HG03064 (cell line): ENCODE results near the gene TEDC1.
A peak's percentile ranks its signal among the peaks of the same experiment; 100 is the strongest.

Experiments used
- ATAC-seq: cut with Tn5 transposase; IDR thresholded peaks from one replicate; pipeline ENCODE4 v1.9.1; 2021; ENCODE audit warnings: low read depth; ENCODE audit not compliant: unreplicated experiment

Gene TEDC1

DNA sequence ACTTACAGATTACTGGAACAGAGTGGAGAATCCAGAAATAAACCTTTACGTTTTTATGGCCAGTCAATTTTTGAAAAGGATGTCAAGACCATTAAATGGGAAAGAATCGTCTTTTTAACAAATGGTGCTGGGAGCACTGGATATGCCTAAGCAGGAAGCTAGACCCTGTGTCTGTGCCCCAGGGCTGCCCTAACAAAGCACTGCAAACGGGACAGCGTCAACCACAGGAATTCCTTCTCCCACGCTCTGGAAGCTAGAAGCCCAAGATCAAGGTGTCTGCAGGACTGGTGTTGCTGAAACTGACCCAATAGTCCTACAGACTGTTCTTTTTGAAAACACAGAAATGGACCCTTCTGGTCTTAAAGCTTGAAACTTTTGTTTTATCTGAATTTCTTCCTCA is 26.1 kb downstream of the TEDC1 start:
- no peak for ATAC-seq

DNA sequence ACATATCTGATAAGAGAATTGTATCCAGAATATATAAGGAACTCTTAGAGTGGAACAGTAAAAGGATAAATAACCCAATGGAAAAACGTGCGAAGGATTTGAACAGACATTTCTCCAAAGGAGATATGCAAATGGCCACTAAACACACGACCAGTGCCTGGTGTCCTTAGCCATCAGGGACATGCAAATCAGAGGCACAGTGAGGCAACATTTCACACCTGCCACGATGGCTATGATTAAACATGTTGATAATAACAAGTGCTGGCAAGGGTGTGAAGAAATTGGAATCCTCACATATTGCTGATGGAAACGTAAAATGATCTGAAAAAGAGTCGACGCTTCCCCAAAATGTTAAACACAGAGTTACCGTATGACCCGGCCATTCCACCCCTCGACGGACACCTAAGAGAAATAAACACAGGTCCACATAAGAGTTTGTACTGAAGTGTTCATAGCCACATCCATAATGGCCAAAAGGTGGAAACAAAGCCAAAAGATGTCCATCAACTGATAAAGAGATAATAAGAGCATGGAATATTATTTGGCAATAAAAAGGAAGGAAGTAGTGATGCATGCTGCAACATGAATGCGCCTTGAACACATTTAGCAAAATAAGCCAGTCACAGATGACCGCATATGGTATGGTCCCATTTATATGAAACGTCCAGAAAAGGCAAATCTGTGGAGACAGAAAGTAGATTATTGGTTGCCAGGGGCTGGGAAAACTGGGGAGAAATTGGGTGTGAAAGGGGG is 29.1 kb downstream of the TEDC1 start:
- ATAC-seq = no peak

DNA sequence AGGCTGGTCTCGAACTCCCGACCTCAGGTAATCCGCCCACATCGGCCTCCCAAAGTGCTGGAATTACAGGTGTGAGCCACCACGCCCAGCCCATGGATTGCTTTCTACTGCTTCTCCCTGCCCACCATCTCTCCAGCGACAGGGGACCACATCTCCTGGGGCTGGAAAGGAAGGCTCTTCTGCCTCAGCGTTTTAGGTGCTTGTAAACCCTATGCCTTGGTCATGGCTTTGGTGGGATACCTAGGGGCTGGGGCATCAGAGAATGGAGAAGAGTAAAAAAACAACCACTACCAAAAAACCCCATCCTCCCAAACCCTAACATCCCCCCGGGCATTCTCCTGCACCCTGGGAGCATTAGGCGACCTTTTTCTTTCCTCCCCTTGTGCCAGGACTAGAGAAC is 34.3 kb downstream of the TEDC1 start:
- ATAC-seq = no peak

DNA sequence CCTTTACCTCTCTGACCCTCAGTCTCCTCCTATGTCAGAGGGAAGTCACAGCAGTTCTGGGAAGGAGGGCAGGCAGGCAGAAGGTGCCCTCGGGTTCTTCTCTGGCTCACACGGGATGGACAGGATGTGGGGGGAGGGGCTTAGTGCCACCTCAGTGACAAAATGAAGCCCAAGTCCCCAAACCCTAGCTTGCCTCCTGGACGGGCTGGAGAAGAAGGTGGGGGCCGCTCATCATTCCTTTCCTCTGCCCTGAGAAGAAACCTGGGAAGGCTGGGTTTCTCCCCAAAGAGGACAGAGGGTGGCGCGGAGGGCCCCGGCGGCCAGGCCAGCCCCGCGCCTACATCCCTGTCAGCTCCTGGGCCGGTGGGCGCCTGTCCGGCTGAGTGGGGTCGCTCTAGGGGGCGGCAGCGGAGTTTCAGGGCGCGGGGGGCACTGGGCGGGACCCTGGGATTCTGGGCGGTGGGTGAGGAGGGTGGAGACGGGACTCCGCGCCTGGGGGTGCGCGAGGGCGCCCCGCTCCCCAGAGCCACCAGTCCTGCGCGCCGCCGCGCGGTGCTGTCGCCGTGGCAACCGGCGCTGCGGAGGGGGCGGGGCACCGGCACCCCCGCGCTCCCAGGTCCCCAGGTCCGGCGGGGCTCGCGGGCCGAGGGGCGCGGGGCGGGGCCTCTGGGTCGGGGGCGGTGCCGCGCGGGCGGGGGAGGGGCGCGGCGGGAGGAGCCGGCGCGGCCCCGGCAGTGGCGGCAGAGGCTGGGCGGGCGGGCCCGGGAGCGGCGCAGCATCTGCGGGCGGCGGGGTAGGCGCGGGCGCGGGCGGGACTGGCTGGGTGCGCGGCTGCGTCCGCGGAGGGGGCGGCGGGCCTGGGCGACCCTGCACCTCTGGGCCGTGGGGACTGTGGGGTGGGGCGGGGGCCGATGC is 35.1 kb downstream of the TEDC1 start, which contains the start of gene TMEM121:
TSS of gene TMEM121 (plus strand) at position 723 of the 915 bp plus-strand sequence. CDS start 2,252 bp downstream, outside the sequence.
- ATAC-seq = no peak

DNA sequence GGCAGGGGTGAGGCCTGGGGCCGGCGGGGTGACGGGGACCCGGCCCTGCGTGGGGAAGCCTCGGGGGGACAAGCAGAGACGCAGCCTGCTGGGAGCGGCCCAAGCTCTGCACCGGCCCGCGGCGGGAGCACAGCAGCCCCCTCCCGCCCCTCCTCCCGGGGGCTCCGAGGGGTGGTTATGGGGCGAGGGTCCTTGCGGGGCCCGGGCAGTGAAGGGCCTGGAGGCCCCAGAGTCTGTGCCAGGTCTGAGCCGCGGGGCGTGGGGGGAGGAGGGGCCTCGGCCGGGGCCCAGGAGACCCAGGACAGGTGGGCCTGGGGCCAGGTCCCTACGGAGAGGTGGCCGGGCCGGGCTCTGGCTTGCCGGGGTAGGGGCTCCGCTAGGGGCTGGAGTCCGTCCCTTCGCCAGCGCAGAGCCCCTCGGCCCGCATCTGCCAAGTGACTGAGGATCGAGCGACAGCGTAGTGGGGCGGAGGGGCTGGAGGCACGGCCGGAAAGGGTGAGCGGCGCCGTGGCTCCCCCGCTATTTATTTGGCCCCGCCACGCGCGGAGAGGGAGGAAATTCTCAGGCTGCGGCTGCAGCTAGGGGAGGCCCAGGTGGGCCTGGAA is 35.8 kb downstream of the TEDC1 start:
- no peak for ATAC-seq

DNA sequence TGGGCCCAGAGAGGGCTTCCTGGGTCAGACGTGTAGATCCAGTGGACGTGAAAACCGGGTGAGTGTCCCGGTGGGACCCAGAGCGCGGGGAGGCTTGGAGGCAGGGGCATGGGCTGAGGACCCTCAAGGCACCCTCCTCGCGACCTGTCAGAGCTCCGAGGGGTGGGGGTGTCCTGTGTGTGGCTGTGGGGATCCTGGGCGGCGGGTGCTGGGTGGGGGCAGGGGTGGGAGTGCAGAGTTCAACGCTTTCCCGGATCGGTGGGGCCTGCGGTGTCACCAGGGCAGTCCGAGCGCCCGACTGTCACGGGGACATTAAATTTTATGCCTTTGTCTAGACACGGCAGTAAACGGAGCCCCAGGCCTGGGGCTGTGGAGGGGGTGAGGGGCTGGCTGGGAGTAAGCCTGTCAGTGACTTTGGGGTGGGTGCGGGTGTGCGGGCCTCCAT is 36.4 kb downstream of the TEDC1 start:
- no peak for ATAC-seq

DNA sequence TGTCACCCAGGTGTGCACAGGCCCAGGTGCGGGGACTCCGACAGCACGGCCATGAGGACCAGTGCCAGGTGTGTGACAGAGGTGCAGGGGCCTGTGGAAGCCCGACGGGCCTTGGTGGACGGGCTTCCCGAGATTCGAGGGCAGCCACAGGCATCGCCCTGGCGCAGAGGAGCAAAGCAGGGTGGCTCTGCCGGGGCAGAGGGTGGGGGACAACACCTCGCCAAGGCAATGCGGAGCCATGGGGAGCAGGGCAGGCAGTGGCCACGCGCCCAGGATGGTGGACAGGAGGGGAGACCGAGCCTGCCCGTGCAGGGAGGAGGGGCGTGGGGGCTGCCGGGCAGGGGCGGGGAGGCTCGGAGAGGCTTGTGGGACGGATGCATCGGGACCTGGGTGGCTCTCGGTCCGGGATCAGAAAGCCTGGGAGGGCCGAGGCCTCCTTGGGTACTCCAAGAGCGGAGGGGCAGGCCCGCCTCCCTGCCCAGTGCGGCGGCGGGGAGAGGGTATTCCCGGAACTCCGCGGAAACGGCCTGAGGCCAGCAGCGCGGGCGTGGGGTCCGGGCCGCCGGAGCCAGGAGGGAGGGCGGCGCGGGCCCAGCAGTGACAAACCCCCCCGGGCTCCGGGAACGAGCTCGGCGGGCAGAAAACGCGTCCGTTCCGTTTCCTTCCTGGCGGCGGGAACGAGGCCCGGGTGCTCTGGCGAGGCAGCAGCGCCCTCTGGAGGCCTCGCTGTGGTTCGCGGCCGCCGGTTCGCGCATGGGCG is 37.0 kb downstream of the TEDC1 start:
- ATAC-seq = peak; percentile 57

DNA sequence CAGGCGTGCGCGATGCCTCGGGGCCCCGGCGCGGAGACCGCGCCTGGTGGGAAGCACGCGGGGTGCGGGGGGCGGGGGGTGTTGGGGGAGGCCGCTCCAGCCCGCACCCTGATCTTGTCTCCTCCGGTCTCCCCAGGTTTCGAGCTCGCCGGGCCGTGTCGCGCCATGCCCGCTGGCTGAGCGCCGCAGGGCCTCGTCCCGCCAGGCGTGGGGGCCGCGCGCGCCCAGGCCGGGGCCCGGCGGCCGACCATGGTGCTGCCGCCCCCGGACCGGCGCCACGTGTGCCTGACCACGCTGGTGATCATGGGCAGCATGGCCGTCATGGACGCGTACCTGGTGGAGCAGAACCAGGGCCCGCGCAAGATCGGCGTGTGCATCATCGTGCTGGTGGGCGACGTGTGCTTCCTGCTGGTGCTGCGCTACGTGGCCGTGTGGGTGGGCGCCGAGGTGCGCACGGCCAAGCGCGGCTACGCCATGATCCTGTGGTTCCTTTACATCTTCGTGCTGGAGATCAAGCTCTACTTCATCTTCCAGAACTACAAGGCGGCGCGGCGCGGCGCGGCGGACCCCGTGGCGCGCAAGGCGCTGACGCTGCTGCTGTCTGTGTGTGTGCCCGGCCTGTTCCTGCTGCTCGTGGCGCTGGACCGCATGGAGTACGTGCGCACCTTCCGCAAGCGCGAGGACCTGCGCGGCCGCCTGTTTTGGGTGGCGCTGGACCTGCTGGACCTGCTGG is 37.7 kb downstream of the TEDC1 start:
- ATAC-seq = no peak

DNA sequence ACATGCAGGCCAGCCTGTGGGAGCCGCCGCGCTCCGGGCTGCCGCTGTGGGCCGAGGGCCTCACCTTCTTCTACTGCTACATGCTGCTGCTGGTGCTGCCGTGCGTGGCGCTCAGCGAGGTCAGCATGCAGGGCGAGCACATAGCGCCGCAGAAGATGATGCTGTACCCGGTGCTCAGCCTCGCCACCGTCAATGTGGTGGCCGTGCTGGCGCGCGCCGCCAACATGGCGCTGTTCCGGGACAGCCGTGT is 38.2 kb downstream of the TEDC1 start:
- ATAC-seq = no peak

DNA sequence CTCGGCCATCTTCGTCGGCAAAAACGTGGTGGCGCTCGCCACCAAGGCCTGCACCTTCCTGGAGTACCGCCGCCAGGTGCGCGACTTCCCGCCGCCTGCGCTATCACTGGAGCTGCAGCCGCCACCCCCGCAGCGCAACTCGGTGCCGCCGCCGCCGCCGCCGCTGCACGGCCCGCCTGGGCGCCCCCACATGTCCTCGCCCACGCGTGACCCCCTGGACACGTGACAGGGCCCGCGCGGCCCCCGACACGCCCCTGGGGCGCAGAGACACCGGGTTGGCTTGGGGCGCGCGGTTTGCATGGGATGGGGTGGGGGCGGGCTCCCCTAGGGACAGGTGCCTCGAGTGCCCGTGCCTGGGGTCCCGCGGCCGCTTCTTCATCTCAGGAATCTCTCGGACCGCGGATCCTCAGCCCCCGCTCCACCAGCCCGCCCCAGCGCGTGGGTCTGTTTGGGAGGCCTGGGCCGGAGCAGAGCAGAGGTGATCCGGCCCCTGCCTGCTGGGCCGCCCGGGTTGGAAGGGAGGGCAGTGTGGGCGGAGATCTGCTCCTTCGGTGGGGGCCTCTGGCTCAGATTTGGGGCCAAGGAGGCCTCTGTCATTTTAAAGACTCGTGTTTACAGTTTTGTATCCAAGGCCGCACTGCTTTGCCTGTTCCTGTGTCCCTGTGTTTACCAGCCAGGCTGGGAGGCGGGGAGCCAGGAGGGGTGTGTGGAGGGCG is 38.7 kb downstream of the TEDC1 start:
- ATAC-seq = no peak

DNA sequence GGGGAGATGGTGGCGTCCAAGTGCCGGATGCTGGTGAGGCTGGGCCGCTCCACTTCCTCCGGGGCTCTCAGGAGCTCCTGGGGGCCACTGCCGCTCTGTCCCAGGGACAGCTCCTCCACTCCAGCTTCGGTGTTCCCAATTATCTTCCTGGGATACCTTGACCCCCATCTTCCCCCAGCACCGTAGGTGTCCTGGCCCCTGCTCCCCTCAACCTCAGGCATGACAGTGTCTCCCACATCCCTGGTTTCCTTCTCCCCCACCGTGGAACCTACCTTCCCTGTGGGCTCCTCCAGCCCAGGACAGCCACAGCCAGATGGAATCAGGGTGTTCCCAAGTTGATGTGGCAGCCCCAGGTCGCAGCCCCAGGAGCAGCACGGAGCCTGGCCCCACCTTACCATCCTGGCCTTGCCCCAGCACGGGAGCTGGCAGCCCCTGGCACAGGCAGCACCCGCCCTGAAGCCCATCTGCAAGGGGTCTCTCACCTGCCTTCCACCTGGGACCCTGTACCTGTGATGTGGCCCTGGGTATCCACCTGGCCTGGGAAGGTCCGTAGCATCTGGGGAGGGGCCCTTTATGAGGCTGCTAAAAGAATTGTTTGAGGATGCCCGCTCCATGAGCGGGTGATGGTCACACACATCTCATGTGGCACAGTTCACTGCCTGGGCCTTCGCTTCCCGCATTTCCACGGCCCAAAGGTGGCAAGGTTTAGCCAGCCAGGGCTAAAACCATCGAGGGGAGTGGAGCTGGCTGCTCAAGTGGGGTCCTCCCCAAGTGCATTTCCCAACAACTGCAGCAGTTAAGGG is 39.4 kb downstream of the TEDC1 start:
- no peak for ATAC-seq

DNA sequence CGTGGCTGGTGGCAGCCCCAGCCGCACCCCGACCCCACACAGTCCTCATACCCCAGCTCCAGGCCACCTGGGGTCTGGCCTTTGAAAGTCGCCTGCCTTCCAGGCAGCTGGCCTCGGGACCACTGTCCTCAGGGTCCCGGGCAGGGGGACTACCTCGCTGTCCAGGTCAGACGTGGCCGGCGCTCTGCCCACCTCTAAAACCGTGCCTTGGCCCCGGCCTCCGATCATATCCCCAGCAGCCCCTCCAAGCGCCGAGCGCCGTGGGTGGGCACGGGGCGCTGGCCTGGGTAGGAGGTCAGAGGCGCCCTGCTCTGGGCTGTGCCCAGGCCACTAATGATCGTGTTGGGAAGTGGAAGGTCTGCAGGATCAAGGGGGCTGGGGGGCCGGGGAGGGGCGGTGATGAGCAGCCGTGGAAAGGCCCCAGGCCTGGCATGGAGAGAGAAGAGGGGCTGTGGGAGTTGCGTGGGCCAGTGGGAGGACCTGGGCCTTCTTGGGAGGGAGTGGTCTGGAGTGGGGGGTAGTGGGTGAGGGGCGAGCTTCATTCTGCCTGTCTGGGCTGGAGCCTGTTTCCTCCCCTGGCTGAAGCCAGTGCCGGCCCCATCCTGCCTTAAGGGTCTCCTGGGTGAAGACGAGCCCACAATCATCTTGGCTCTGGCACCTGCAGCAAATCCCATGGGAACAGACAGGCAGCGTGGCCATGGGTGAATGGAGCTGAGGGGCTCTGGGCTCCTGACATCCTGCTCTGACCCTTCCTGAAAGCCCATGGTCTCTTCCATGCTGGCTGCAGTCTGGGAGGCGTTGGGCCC is 40.2 kb downstream of the TEDC1 start:
- ATAC-seq = no peak

DNA sequence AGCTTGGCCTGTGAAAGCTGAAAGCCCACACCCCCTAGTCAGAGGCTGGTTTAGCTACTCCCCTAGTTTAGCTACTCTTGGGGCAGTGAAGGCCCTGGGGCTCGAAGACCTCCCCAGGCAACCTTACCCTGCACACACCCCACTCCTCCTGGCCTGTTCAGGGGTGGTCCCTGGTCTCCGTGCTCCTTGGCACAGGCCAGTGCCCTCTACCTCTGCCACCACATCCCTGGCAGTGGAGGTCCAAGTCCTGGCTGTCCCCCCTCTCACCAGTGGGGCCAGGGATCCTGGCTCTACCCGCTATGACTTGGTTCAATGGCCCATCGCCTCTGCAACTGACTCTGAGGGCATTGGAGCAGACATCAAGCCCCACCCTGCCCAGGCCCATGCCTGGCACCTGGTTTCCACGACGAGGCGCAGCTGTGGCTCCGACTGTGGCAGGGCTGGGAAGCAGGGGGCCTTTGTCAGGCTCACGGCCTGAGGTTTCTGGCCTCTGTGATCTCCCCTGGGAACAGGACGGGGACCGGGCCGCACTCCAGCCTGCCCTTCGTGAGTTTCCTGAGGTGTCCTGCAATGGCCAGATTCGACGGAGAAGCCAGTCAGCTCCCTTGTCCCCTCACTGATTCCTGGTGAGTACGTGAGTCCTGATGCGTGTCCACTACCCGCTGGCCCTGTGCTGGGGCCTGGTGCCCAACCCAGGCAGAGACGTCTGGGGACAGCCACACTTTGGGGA is 41.0 kb downstream of the TEDC1 start:
- ATAC-seq = no peak

DNA sequence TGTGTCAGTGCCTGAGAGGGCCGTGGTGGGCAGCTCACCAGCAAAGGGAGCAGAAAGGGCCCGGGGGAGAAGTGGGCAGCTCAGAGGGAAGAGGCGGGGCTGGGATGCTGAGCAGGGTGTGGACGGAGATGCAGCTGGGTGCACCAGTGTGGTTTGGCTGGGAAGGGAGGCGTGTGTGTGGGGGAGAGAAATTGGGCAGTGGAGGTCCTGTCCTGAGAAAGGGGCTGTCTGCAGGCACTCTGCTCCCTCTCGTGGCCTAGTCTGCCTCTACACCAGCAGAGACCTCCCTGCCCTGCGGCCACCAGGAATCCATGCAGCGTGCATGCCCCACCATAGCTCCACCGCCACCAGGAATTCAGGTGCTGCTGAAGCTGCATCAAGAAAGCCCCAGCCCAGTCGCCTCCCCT is 41.7 kb downstream of the TEDC1 start:
- ATAC-seq = no peak

DNA sequence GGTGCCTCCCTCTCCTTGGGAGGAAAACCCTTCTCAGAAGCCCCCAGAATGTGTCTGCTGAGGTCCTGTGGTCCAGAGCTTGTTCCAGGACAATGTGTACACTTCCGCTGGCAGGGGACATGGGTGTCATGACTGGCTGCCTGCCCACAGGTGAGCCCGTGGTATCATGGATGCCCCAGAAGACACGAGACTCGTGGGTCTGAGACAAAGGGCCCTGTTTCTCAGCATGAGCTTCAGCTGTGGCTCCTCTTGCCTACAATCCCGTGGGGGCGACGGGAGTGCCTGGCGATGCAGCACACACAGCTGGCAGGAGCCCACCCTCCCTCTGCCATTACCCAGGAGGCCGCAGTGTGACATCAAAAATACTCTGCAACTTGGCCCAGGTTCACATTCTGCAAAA is 42.3 kb downstream of the TEDC1 start:
- no peak for ATAC-seq

DNA sequence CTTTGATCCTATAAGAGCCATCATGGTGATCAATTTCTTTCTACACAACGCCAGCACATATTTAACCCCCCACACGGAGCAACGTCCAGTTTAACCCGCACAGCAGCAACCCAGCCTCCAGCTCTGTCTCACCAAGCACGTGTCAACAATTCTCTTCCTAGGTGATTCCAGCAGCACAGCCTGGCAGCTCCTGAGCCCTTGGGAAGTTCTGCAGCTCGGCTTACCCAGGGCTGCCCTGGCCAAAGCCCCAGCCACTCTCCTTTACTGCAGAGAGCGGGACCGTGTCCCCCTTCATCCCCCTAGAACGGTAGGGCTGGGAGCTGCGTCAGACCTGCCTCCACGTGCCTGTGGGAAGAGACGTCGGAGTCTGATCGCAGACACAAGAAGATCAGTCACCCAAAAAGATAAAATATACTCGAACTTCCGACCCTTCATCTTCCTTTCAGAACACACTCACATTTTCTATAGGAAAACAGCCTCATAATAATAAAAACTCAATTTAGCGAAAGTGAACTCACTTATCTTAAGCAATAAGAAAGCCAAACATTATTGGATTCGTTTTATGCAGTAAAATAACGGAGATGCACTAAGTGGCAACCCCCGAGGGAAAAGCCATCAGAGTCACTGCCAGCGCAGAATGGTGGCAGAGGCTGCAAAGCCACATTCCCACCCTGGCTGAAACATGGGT is 42.9 kb downstream of the TEDC1 start:
- ATAC-seq = no peak

DNA sequence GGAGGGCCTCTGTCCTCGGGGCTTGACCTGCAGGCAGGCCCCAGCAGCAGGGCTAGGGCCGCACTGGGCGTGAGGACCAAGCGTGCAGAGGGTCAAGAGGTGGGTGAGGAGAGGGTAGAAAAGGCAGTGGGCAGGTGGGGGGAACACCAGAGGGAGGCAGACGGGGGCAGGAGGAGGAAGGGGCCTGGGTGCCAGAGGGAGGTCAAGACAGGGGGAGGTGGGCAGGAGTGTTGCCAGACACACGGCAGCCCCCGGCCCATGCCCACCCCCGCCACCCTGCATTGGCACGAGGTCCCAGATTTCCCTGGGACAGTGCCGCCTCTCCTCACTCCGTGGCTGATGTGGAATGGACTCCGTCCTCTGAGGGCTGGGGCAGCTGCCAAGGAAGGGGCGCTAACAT is 43.5 kb downstream of the TEDC1 start:
- no peak for ATAC-seq
